IMR-90 (cell line): ENCODE results near the gene ADAM12. TPM values are rescaled to one million over a fixed set of nuclear protein-coding genes. Genes with fewer than 3 reads are reported as not detected.

Source experiments
- ATAC-seq: fragments of 200-7000 bp; cut with Tn5 transposase; 2 replicates; pipeline ENCODE4 v1.9.1; 2020; ENCODE audit warnings: low read depth, mild to moderate bottlenecking, moderate library complexity
- BruUV-seq: library from RNA; stranded (reverse); fragments of 400-500 nt; replicated peaks from 2 replicates; lab custom pipeline; 2021; lab: Mats Ljungman, UMichigan
- CTCF ChIA-PET: fragments of 300-600 bp; formaldehyde crosslinking; extraction: SDS; loops from one replicate; lab custom pipeline; 2021; ENCODE audit warnings: antibody characterized with exemption; lab: Yijun Ruan, JAX
- POLR2A ChIA-PET: fragments of 300-600 bp; sonication (Branson Sonifier 250); formaldehyde crosslinking; loops from one replicate; lab custom pipeline; 2022; ENCODE audit warnings: antibody characterized with exemption; ENCODE audit not compliant: unreplicated experiment; lab: Charles Lee
- DNase-seq: peaks from one replicate; pipeline ENCODE4 v3.0.0; 2013
- H2AFZ ChIP-seq: replicated peaks from 2 replicates; pipeline ENCODE3; 2013; ENCODE audit warnings: low read length, mild to moderate bottlenecking; ENCODE audit not compliant: poor library complexity
- H2AK5ac ChIP-seq: 2 replicates; pipeline ENCODE4 v1.6.1; 2013; ENCODE audit warnings: low read depth, low read length, inconsistent platforms
- H2AK9ac ChIP-seq: replicated peaks from 2 replicates; pipeline ENCODE3; 2013; ENCODE audit warnings: mild to moderate bottlenecking, low read depth, low read length, moderate library complexity; ENCODE audit not compliant: poor library complexity
- H2BK120ac ChIP-seq: 2 replicates; pipeline ENCODE4 v1.6.1; 2013; ENCODE audit warnings: low read depth, low read length, inconsistent platforms
- H2BK15ac ChIP-seq: 3 replicates; pipeline ENCODE4 v1.6.1; 2013; ENCODE audit warnings: low read depth, low read length, inconsistent platforms
- H2BK20ac ChIP-seq: 2 replicates; pipeline ENCODE4 v1.6.1; 2013; ENCODE audit warnings: low read depth, mild to moderate bottlenecking, inconsistent platforms, low read length, moderate library complexity
- H2BK5ac ChIP-seq: 2 replicates; pipeline ENCODE4 v1.6.1; 2013; ENCODE audit warnings: mild to moderate bottlenecking, low read depth, low read length, inconsistent platforms; ENCODE audit not compliant: poor library complexity, severe bottlenecking
- H3K14ac ChIP-seq: replicated peaks from 2 replicates; pipeline ENCODE4 v1.6.1; 2013; ENCODE audit warnings: low read depth, low read length, inconsistent platforms
- H3K18ac ChIP-seq: 2 replicates; pipeline ENCODE4 v1.6.1; 2013; ENCODE audit warnings: low read depth, low read length, control low read depth
- H3K23ac ChIP-seq: 2 replicates; pipeline ENCODE4 v1.6.1; 2013; ENCODE audit warnings: low read depth, low read length, inconsistent platforms
- H3K27ac ChIP-seq: 2 replicates; pipeline ENCODE4 v1.5.1; 2013; ENCODE audit warnings: mild to moderate bottlenecking, control low read depth, low read length; ENCODE audit not compliant: insufficient read depth
- H3K27me3 ChIP-seq: 2 replicates; pipeline ENCODE4 v1.6.1; 2013; ENCODE audit warnings: low read length; ENCODE audit not compliant: control insufficient read depth, insufficient read depth
- H3K36me3 ChIP-seq: 2 replicates; pipeline ENCODE4 v1.6.1; 2013; ENCODE audit warnings: low read length, mixed read lengths; ENCODE audit not compliant: control insufficient read depth, insufficient read depth
- H3K4ac ChIP-seq: 2 replicates; pipeline ENCODE4 v1.6.1; 2013; ENCODE audit warnings: low read depth, low read length, inconsistent platforms
- H3K4me1 ChIP-seq: 2 replicates; pipeline ENCODE4 v1.6.1; 2013; ENCODE audit warnings: low read length, mixed read lengths; ENCODE audit not compliant: control insufficient read depth, insufficient read depth
- H3K4me2 ChIP-seq: 2 replicates; pipeline ENCODE4 v1.6.1; 2013; ENCODE audit warnings: low read depth, mild to moderate bottlenecking, control low read depth, low read length, moderate library complexity
- H3K4me3 ChIP-seq: 2 replicates; pipeline ENCODE4 v1.5.1; 2013; ENCODE audit warnings: low read depth, mild to moderate bottlenecking, control low read depth, low read length, moderate library complexity; ENCODE audit not compliant: insufficient read depth
- H3K56ac ChIP-seq: 2 replicates; pipeline ENCODE4 v1.6.1; 2013; ENCODE audit warnings: low read length, inconsistent platforms; ENCODE audit not compliant: insufficient read depth; ENCODE audit errors: extremely low read depth
- H3K79me1 ChIP-seq, 2 experiments: 2 replicates each; pipeline ENCODE4 v1.6.1; 2013; ENCODE audit warnings: low read length in 2 of 2, inconsistent platforms in 1 of 2, low read depth in 1 of 2
- H3K9ac ChIP-seq: 2 replicates; pipeline ENCODE4 v1.6.1; 2013; ENCODE audit warnings: low read depth, low read length, control low read depth
- H3K9me1 ChIP-seq: 2 replicates; pipeline ENCODE4 v1.6.1; 2013; ENCODE audit warnings: low read length, inconsistent platforms; ENCODE audit not compliant: insufficient read depth
- H3K9me3 ChIP-seq: 2 replicates; pipeline ENCODE4 v1.6.1; 2013; ENCODE audit warnings: low read length; ENCODE audit not compliant: control insufficient read depth, insufficient read depth
- H4K20me1 ChIP-seq: 2 replicates; pipeline ENCODE4 v1.6.1; 2013; ENCODE audit warnings: low read length, inconsistent platforms; ENCODE audit not compliant: insufficient read depth
- H4K5ac ChIP-seq: 2 replicates; pipeline ENCODE4 v1.6.1; 2013; ENCODE audit warnings: mild to moderate bottlenecking, low read depth, low read length, control low read depth
- H4K8ac ChIP-seq, 2 experiments: 2 replicates each; pipeline ENCODE4 v1.6.1; 2013; ENCODE audit warnings: low read depth in 2 of 2, low read length in 2 of 2, control low read depth in 1 of 2, inconsistent platforms in 1 of 2
- H4K91ac ChIP-seq: 2 replicates; pipeline ENCODE4 v1.6.1; 2013; ENCODE audit warnings: low read depth, low read length, inconsistent platforms; ENCODE audit not compliant: insufficient read depth
- BHLHE40 ChIP-seq: fragments of 150-350 bp; IDR thresholded peaks from 2 replicates; pipeline ENCODE4 v1.6.1; 2016; ENCODE audit warnings: mild to moderate bottlenecking, low read depth, low read length
- CEBPB ChIP-seq: IDR thresholded peaks from 2 replicates; pipeline ENCODE4 v1.6.1; 2012; ENCODE audit warnings: low read depth, low read length, improper control_type of control experiment
- CHD1 ChIP-seq: IDR thresholded peaks from 2 replicates; pipeline ENCODE4 v1.6.1; 2012; ENCODE audit warnings: low read depth, low read length, improper control_type of control experiment
- FOS ChIP-seq: fragments of 150-350 bp; IDR thresholded peaks from 2 replicates; pipeline ENCODE4 v1.6.1; 2016; ENCODE audit warnings: low read depth, low read length
- MAFK ChIP-seq: IDR thresholded peaks from 2 replicates; pipeline ENCODE4 v1.6.1; 2012; ENCODE audit warnings: low read depth, low read length, improper control_type of control experiment
- MAZ ChIP-seq: IDR thresholded peaks from 2 replicates; pipeline ENCODE4 v1.6.1; 2012; ENCODE audit warnings: low read depth, mild to moderate bottlenecking, low read length, improper control_type of control experiment, moderate library complexity, borderline replicate concordance
- MXI1 ChIP-seq: IDR thresholded peaks from 2 replicates; pipeline ENCODE4 v1.6.1; 2012; ENCODE audit warnings: low read depth, mild to moderate bottlenecking, low read length, moderate library complexity, borderline replicate concordance
- NFE2L2 ChIP-seq: fragments of 150-350 bp; IDR thresholded peaks from 2 replicates; pipeline ENCODE4 v1.6.1; 2016; ENCODE audit warnings: low read depth, mild to moderate bottlenecking, low read length
- POLR2A ChIP-seq: IDR thresholded peaks from 2 replicates; pipeline ENCODE4 v1.6.1; 2012; ENCODE audit warnings: mild to moderate bottlenecking, low read depth, low read length
- RAD21 ChIP-seq: IDR thresholded peaks from 2 replicates; pipeline ENCODE4 v1.6.1; 2012; ENCODE audit warnings: low read length, improper control_type of control experiment
- RCOR1 ChIP-seq: IDR thresholded peaks from 2 replicates; pipeline ENCODE4 v1.6.1; 2012; ENCODE audit warnings: mild to moderate bottlenecking, low read length, improper control_type of control experiment; ENCODE audit not compliant: insufficient replicate concordance
- RFX5 ChIP-seq: IDR thresholded peaks from 2 replicates; pipeline ENCODE4 v1.8.0; 2012; ENCODE audit warnings: low read depth, mild to moderate bottlenecking, low read length, moderate library complexity
- SMC3 ChIP-seq: fragments of 150-350 bp; IDR thresholded peaks from 2 replicates; pipeline ENCODE4 v1.6.1; 2016; ENCODE audit warnings: low read depth, mild to moderate bottlenecking, antibody characterized with exemption, low read length, moderate library complexity
- WGBS, 2 experiments: methylation state at CpG; one replicate each; pipeline versions ENCODE4 v1.1.5 to v1.1.7; 2013; ENCODE audit warnings: missing lambda C conversion rate in 2 of 2; ENCODE audit not compliant: insufficient read length in 1 of 2; ENCODE audit errors: extremely low coverage in 2 of 2; 5-methylcytosine and 5-hydroxymethylcytosine counted together
- dilution Hi-C: fragments of 300-500 bp; cut with HindIII; formaldehyde crosslinking; loops from one replicate; pipeline ENCODE4 v1.14.3; 2018; ENCODE audit warnings: low sequenced_read_pairs; ENCODE audit not compliant: unreplicated experiment
- in situ Hi-C: fragments of 300-500 bp; cut with MboI; formaldehyde crosslinking; loops from 3 replicates; pipeline ENCODE4 v1.14.3; 2019; ENCODE audit warnings: low sequenced_read_pairs, inconsistent platforms, mixed read lengths
- intact Hi-C: fragments of 100-400 bp; cut with micrococcal nuclease; formaldehyde crosslinking; loops from 2 replicates; pipeline ENCODE4 v1.10.0; 2022
- polyA plus RNA-seq, 3 experiments: library from polyadenylated mRNA; depleted of rRNA; stranded (reverse); fragments of >200 nt; gene quantifications; 2 replicates each; pipeline ENCODE4 v1.2.3, GENCODE V29; 2012; ENCODE audit warnings: low replicate concordance in 1 of 3
- total RNA-seq: library from RNA; depleted of rRNA; stranded (reverse); fragments of >200 nt; gene quantifications from 2 replicates; pipeline ENCODE4 v1.2.3, GENCODE V29; 2012
- TF ChIP-seq, protein P1 (sequence below): conservative IDR thresholded peaks from 2 replicates; pipeline ENCODE4 v1.5.1; 2012; ENCODE audit warnings: mild to moderate bottlenecking, low read depth, low read length, improper control_type of control experiment
- TF ChIP-seq, protein P2 (sequence below): fragments of 150-350 bp; IDR thresholded peaks from 2 replicates; pipeline ENCODE4 v1.6.1; 2017; ENCODE audit warnings: mild to moderate bottlenecking, antibody characterized with exemption, low read length, low read depth
- TF ChIP-seq, protein P3 (sequence below): fragments of 150-350 bp; IDR thresholded peaks from 2 replicates; pipeline ENCODE4 v1.6.1; 2016; ENCODE audit warnings: low read depth, mild to moderate bottlenecking, low read length, moderate library complexity, borderline replicate concordance

ADAM12 gene
- total and polyA plus RNA-seq, 2 of the 4 experiments (the other 2 are of a cell fraction), result 9.6 to 10.2 TPM

GRCh38 chr10:126191192-126191591 lies 197.1 kb downstream of the ADAM12 start:
- Histone ChIP-seq H4K91ac (no peak overlapping the region), H4K8ac (no peak overlapping the region), H3K56ac (no peak overlapping the region), H2AFZ (no peak overlapping the region), H3K9me1 (0 out of 2 replicates have a peak, but pooled peaks cover 2% of the 10 kb centered on the region), H4K20me1 (no peaks in the 10 kb centered on the region), H2BK120ac (no peak overlapping the region), H3K23ac (no peak overlapping the region), H3K27ac (no peak overlapping the region), H3K18ac (no peak overlapping the region), H3K4ac (no peak overlapping the region), H2AK9ac (no peak overlapping the region), H3K14ac (no peak overlapping the region), H3K9me3 (no peaks in the 10 kb centered on the region), H2AK5ac (no peak overlapping the region), H3K27me3 (no peaks in the 10 kb centered on the region), H3K4me1 (no peaks in the 10 kb centered on the region), H3K36me3 (no peaks in the 10 kb centered on the region), H3K9ac (no peak overlapping the region), H3K4me3 (no peak overlapping the region), H2BK15ac (no peak overlapping the region; the same call in 2 of the 3 replicates), H3K79me1 (no peaks in the 10 kb centered on the region), H2BK20ac (no peak overlapping the region), H2BK5ac (no peak overlapping the region), H3K4me2 (no peak overlapping the region), H4K5ac (no peak overlapping the region)
- BruUV-seq, result no TSS peak
- WGBS, 2 experiments, result 87% methylated on average over 4 of the region's 4 CpGs; no CpG with 5 or more reads in 1 of the 2 experiments
- DNase-seq (no peak), ATAC-seq (no peak)
- dilution Hi-C loops, result no loop called here
- intact Hi-C loops, result loop anchor here (10.0 kb wide), 1 partner anchor 194 kb away; the partner anchor contains the start of gene ADAM12
- TF ChIP-seq BHLHE40 (no peak), FOS (no peak), MXI1 (no peak), RFX5 (no peak), MAZ (no peak), CHD1 (no peak), POLR2A (no peak), NFE2L2 (no peak), RAD21 (no peak), RCOR1 (no peak), CEBPB (no peak), MAFK (no peak), SMC3 (no peak)
- TF ChIP-seq, protein P1, sequence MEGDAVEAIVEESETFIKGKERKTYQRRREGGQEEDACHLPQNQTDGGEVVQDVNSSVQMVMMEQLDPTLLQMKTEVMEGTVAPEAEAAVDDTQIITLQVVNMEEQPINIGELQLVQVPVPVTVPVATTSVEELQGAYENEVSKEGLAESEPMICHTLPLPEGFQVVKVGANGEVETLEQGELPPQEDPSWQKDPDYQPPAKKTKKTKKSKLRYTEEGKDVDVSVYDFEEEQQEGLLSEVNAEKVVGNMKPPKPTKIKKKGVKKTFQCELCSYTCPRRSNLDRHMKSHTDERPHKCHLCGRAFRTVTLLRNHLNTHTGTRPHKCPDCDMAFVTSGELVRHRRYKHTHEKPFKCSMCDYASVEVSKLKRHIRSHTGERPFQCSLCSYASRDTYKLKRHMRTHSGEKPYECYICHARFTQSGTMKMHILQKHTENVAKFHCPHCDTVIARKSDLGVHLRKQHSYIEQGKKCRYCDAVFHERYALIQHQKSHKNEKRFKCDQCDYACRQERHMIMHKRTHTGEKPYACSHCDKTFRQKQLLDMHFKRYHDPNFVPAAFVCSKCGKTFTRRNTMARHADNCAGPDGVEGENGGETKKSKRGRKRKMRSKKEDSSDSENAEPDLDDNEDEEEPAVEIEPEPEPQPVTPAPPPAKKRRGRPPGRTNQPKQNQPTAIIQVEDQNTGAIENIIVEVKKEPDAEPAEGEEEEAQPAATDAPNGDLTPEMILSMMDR, result no peak
- TF ChIP-seq, protein P2, sequence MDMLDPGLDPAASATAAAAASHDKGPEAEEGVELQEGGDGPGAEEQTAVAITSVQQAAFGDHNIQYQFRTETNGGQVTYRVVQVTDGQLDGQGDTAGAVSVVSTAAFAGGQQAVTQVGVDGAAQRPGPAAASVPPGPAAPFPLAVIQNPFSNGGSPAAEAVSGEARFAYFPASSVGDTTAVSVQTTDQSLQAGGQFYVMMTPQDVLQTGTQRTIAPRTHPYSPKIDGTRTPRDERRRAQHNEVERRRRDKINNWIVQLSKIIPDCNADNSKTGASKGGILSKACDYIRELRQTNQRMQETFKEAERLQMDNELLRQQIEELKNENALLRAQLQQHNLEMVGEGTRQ, result no peak
- TF ChIP-seq, protein P3, sequence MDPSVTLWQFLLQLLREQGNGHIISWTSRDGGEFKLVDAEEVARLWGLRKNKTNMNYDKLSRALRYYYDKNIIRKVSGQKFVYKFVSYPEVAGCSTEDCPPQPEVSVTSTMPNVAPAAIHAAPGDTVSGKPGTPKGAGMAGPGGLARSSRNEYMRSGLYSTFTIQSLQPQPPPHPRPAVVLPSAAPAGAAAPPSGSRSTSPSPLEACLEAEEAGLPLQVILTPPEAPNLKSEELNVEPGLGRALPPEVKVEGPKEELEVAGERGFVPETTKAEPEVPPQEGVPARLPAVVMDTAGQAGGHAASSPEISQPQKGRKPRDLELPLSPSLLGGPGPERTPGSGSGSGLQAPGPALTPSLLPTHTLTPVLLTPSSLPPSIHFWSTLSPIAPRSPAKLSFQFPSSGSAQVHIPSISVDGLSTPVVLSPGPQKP, result no peak
- ChIA-PET CTCF (no interaction called here), POLR2A (no interaction called here)
- in situ Hi-C loops, result no loop called here
